ENCODE data around the gene ANKDD1A.

DNA sequence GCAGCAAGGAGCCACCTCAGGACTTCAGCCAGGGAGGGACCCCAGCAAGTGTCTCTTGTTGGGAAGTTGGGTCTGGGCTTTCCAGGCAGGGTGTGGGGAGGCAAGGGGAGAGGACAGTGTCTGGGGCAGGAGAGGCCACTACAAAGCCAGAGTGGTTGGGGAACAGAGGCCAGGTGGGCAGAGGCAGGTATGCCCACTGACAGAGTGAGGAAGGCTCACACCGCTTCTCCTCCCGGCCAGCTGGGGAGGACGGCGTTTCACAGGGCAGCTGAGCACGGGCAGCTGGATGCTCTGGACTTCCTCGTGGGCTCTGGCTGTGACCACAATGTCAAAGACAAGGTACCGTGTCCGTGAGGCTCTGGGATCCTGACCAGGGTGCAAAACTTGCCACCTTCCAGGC lies 15.0 kb downstream of the ANKDD1A start:
- TF ChIP-seq CTCF (IDR thresholded peaks at IDR 0.05) (no peak), POLR2A (IDR thresholded peaks at IDR 0.05) (no peak)

All from testis (tissue), 2 donors.